T-helper 1 cell treated with Interleukin-12 subunit alpha and Interleukin-12 subunit beta and Interleukin-4 antibody, amounts not matched to agents 30 μg/mL and 1 μg/mL, for 36 hours (primary cell): ENCODE measurements around the gene DHX16.

Source experiments
- H3K27ac Mint-ChIP-seq: one replicate; pipeline ENCODE4 v1.8.0; 2021; ENCODE audit warnings: mild to moderate bottlenecking, mixed read lengths
- H3K27me3 Mint-ChIP-seq: one replicate; pipeline ENCODE4 v1.8.0; 2021; ENCODE audit warnings: low read depth, mixed read lengths
- H3K36me3 Mint-ChIP-seq: one replicate; pipeline ENCODE4 v1.8.0; 2021; ENCODE audit warnings: low read depth, mixed read lengths
- H3K4me1 Mint-ChIP-seq: one replicate; pipeline ENCODE4 v1.8.0; 2021; ENCODE audit warnings: low read depth, mixed read lengths
- H3K4me3 Mint-ChIP-seq: one replicate; pipeline ENCODE4 v1.8.0; 2021; ENCODE audit warnings: mild to moderate bottlenecking, moderate library complexity, mixed read lengths
- H3K9me3 Mint-ChIP-seq: one replicate; pipeline ENCODE4 v1.8.0; 2021; ENCODE audit warnings: mixed read lengths

DHX16 gene

GRCh38 chr6:30614044-30614842, 58.6 kb downstream of the DHX16 start:
- Mint-ChIP-seq H3K27ac (peak overlapping the region; percentile 98), H3K9me3 (no peaks in the 10 kb centered on the region), H3K4me1 (peaks cover 47% of the 10 kb centered on the region), H3K4me3 (peak overlapping the region; percentile 95), H3K36me3 (peaks cover 44% of the 10 kb centered on the region), H3K27me3 (peaks cover 6% of the 10 kb centered on the region)

- peaks cover 6% of the 10 kb centered on the region for H3K27me3 Mint-ChIP-seq
- peaks cover 52% of the 10 kb centered on the region for H3K36me3 Mint-ChIP-seq
- peak overlapping the region; percentile 73 for H3K27ac Mint-ChIP-seq
- no peaks in the 10 kb centered on the region for H3K9me3 Mint-ChIP-seq
- H3K4me1 Mint-ChIP-seq: peaks cover 41% of the 10 kb centered on the region
- peak overlapping the region; percentile 95 for H3K4me3 Mint-ChIP-seq
Observed at GRCh38 chr6:30613251-30614043, 59.4 kb downstream of the DHX16 start.

DNA sequence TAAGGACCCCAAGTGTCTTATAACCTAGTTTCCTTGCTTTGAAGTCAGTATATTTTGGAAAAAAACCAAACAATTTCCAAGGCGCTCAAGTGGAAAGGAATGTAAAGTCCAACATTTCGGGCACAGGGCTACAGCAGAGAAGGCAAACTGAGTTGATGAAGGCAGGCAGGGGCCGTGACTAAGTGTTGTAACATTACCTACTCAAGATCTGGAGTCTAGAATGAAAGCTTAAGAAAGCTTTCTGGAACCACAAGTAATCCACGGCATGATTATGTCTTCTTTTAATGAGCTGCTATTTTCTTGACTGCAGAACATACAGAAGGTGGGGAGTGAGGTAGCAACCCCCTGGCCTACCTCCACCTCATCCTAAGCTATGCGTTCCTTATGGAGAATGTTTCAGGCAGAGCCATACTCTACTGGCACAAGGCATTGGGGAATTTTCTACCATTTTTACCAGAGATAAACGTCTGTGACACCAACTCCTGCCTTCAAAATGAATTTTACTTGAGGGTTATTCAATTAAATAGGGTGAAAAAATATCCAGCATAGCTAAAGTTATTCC, 60.0 kb downstream of the DHX16 start:
- Mint-ChIP-seq H3K27ac (no peak overlapping the region), H3K9me3 (no peaks in the 10 kb centered on the region), H3K36me3 (peaks cover 55% of the 10 kb centered on the region), H3K27me3 (peaks cover 6% of the 10 kb centered on the region), H3K4me1 (peaks cover 39% of the 10 kb centered on the region), H3K4me3 (no peak overlapping the region)

- Mint-ChIP-seq H3K9me3 (no peaks in the 10 kb centered on the region), H3K36me3 (peaks cover 58% of the 10 kb centered on the region), H3K27me3 (peaks cover 4% of the 10 kb centered on the region), H3K27ac (peak overlapping the region; percentile 12), H3K4me1 (peaks cover 44% of the 10 kb centered on the region), H3K4me3 (no peak overlapping the region)
Observed at GRCh38 chr6:30612213-30612612, 60.6 kb downstream of the DHX16 start.

DNA sequence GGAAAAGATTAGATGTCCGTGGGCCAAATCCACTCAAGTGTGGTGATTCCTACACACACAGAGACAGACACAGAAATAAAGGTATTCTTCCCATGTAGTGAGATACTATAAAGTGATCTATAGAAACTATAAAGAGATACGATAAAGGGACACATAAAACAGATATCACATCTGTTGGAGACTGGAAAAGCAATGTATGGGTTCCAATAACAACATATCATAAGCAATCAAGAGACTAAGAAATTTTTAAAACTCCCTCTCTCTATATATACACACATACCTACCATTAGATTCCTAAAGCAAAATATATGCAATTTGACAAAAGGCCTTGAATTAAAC, 61.0 kb downstream of the DHX16 start:
- H3K4me3 Mint-ChIP-seq: no peak overlapping the region
- no peaks in the 10 kb centered on the region for H3K27me3 Mint-ChIP-seq
- no peaks in the 10 kb centered on the region for H3K9me3 Mint-ChIP-seq
- peaks cover 54% of the 10 kb centered on the region for H3K36me3 Mint-ChIP-seq
- H3K4me1 Mint-ChIP-seq: peaks cover 42% of the 10 kb centered on the region
- peak overlapping the region; percentile 12 for H3K27ac Mint-ChIP-seq

DNA sequence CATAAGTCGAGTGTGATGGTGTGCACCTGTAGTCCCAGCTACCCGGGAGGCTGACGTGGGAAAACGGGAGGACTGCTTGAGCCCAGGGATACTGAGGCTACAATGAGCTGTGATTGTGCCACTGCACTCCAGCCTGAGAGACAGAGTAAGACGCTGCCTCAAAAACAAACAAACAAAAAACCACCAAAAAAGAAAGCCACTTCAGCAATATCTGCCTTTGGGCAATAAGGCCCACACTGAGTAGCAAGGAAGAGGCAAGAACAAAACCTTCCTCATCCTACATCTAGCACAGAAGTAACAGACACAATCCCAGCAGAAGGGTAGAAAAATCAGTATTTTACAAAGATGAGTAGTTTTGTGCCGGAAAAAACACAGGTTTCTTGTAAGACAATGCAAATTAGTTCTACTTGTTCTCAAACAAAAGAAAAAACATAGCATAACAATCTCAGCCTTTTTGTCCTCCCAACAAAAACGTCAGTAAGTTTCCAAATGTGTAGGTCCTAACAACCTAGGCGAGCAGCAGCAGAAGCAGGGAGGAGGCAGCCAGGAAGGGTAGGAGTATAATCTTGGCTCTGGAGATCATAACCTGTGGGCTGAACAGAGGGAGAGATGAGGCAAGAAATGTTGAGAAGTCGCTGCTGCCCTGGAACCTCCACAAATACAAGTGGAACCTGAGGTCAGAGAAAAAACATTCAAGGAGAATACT, 61.5 kb downstream of the DHX16 start:
- peaks cover 54% of the 10 kb centered on the region for H3K36me3 Mint-ChIP-seq
- no peaks in the 10 kb centered on the region for H3K27me3 Mint-ChIP-seq
- peaks cover 43% of the 10 kb centered on the region for H3K4me1 Mint-ChIP-seq
- H3K4me3 Mint-ChIP-seq: no peak overlapping the region
- no peak overlapping the region for H3K27ac Mint-ChIP-seq
- H3K9me3 Mint-ChIP-seq: no peaks in the 10 kb centered on the region

GRCh38 chr6:30610065-30610464, 62.7 kb downstream of the DHX16 start:
- Mint-ChIP-seq H3K36me3 (peaks cover 51% of the 10 kb centered on the region), H3K4me1 (peaks cover 45% of the 10 kb centered on the region), H3K27me3 (no peaks in the 10 kb centered on the region), H3K4me3 (no peak overlapping the region), H3K9me3 (no peaks in the 10 kb centered on the region), H3K27ac (peak overlapping the region; percentile 5)

DNA sequence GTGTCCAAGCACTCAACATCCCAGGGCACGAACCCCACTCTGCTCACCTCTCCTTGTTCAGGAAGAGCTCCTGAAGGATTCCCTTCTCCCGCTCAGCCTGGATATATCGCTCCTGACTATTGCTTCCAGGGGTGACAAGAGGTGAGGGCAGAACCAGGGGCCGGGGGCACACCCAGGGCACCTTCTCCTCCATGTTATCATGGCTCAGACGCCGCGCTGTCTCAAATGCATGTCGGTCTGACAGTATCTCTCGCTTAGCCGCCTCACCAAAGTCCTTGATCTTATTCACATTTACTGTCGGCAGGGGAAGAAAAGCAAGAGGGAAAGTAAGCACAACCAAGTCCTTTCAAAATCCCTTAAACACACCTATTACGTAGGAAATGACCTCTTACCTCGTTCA, 68.8 kb downstream of the DHX16 start:
- no peak overlapping the region for H3K27ac Mint-ChIP-seq
- H3K36me3 Mint-ChIP-seq: peaks cover 67% of the 10 kb centered on the region
- H3K4me3 Mint-ChIP-seq: no peak overlapping the region
- no peaks in the 10 kb centered on the region for H3K9me3 Mint-ChIP-seq
- H3K27me3 Mint-ChIP-seq: no peaks in the 10 kb centered on the region
- H3K4me1 Mint-ChIP-seq: peaks cover 13% of the 10 kb centered on the region
